Neuron (in vitro differentiated cells): ENCODE data around the gene YBX3.

Experiments used
- H2AFZ ChIP-seq: one replicate; pipeline ENCODE4 v1.6.1; 2013; ENCODE audit warnings: low read depth, mild to moderate bottlenecking, inconsistent platforms, low read length, moderate library complexity
- H3K27me3 ChIP-seq: one replicate; pipeline ENCODE4 v1.6.1; 2013; ENCODE audit warnings: low read length; ENCODE audit not compliant: insufficient read depth
- H3K36me3 ChIP-seq: one replicate; pipeline ENCODE4 v1.6.1; 2013; ENCODE audit warnings: low read length; ENCODE audit not compliant: insufficient read depth
- H3K4me1 ChIP-seq: one replicate; pipeline ENCODE4 v1.6.1; 2013; ENCODE audit warnings: low read length; ENCODE audit not compliant: insufficient read depth
- H3K4me3 ChIP-seq: 2 replicates; pipeline ENCODE4 v1.5.1; 2013; ENCODE audit warnings: mild to moderate bottlenecking, low read length, moderate library complexity
- H3K9me3 ChIP-seq: one replicate; pipeline ENCODE4 v1.6.1; 2013; ENCODE audit warnings: low read length

YBX3 gene

DNA sequence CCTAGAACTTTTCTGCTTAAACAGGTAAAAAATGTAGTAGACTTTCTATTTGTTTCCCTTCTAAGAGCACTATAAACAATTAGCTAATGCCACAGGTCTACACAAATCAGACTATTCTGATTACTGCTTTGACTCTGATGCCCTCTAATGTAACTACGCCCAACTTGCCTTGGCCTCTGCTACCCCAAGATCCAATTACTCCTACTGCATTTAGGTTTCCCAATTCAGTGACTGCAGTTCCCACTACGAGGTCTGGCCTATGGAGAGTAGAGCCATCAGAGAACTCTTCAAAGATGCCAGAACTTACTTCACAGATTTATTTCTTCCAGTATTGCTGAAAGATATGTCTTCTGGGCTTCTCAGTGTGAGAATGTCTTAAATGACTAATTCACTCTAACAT, 34.0 kb downstream of the YBX3 start:
- H3K27me3 ChIP-seq, result no peaks in the 10 kb centered on the region
- H3K4me1 ChIP-seq, result no peaks in the 10 kb centered on the region
- no peaks in the 10 kb centered on the region for H3K9me3 ChIP-seq
- H3K4me3 ChIP-seq, result no peak overlapping the region
- no peaks in the 10 kb centered on the region for H3K36me3 ChIP-seq
- no peak overlapping the region for H2AFZ ChIP-seq

DNA sequence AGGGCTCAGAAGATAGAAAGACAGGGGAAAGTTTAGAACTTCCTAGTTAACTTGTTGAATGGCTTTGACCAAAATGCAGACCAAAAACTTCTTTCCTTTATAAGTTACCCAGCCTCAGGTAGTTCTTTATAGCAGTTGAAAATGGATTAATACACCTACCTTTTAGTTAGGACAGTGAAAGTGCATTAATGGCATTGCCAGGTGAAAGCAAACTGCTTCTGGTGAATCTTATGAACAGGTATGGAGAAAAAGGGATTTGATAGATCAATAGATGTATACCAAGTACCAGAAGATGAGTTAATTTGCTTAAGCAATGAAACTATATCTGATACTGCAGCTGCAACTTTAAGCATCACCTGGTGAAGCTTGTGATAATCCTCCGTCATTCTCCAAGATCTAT, 35.1 kb downstream of the YBX3 start:
- no peaks in the 10 kb centered on the region for H3K27me3 ChIP-seq
- H3K4me3 ChIP-seq, result no peak overlapping the region
- H3K36me3 ChIP-seq, result no peaks in the 10 kb centered on the region
- H3K4me1 ChIP-seq, result no peaks in the 10 kb centered on the region
- H2AFZ ChIP-seq, result no peak overlapping the region
- no peaks in the 10 kb centered on the region for H3K9me3 ChIP-seq

DNA sequence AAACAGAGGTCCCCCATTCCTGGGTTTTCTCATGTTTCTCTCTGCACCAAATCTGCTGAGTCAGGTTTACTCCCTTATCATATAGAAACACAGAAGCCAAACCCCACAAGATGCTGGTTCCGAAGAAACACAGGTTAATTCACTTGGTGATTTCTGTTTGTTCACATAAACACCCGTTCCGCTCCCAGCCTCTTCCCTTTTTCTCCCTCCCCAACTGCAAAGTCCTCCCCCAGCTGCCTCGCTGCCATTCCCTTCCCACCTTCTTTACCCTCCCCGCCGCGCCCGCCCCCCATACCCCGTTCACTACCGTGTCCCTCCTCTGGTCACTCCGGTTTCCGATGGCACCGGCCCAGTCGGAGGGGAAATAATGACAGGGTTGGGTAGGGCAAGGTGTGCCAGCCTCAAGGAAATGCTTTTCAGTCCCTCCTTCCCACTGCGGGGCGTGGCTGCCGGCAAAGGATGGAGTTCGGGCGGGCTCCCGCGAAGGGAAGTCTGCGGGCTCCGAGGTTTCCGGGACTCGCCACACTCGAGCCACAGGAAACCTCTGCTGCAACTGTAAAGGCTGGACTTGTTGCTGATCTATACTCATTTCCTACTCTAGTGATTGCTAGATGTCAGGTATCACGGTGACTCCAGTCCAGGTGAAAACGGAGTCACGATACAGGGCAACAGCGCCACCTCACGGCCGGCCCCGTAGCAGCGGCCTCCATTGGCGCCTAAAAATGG, 49.3 kb downstream of the YBX3 start, which contains the start of gene STYK1:
STYK1 (minus strand) TSS at position 394 of the 726 bp plus-strand sequence. CDS start 39,434 bp downstream, outside the sequence.
- Histone ChIP-seq H3K4me3 (peak within 1 kb of the TSS; percentile 44), H3K4me1 (peaks cover 6% of the 10 kb centered on the region), H3K36me3 (no peaks in the 10 kb centered on the region), H3K27me3 (peaks cover 14% of the 10 kb centered on the region), H3K9me3 (no peaks in the 10 kb centered on the region), H2AFZ (peak within 1 kb of the TSS; percentile 93)

DNA sequence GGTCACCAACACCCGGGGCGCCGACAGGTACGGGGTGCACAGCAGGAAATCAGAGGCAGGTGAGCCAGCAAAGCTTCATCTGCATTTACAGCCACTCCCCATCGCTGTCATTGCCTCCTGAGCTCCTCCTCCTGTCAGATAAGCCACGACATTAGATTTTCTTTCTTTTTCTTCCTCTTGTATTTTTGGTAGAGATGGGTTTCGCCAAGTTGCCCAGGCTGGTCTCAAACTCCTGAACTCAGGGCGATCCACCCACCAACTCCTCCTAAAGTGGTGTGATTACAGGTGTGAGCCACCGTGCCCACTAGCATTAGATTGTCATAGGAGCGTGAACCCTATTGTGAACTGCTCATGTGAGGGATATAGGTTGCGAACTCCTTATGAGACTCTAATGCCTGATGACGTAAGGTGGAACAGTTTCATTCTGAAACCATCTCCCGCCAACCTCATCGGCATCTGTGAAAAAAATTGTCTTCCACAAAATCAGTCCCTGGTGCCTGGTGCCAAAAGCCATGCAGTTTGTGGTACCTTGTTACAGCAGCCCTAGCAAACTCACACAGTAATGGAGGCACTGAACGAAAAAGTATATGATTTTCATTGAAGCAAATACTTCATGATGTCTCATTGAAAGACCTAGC, 50.8 kb downstream of the YBX3 start:
- Histone ChIP-seq H3K36me3 (no peaks in the 10 kb centered on the region), H2AFZ (no peak overlapping the region), H3K4me3 (no peak overlapping the region)

DNA sequence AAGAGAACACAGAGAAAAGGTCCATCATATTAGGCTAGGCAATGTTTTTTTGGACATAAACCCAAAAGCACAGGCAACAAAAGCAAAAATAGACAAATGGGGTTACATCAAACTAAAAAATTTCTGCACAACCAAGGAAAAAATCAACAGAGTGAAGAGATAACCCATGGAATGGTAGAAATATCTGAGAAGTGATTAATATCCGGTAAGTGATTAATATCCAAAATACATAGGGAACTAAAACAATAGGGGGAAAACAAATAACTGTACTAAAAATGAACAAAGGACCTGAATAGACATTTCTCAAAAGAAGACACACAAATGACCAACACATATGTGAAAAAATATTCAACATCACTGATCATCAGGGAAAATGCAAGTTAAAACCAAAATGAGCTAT, 53.6 kb downstream of the YBX3 start:
- Histone ChIP-seq H3K27me3 (peaks cover 14% of the 10 kb centered on the region), H3K4me1 (peaks cover 6% of the 10 kb centered on the region), H3K36me3 (no peaks in the 10 kb centered on the region), H2AFZ (no peak overlapping the region), H3K4me3 (no peak overlapping the region), H3K9me3 (no peaks in the 10 kb centered on the region)

More for the DNA sequence above, 50.8 kb downstream of the YBX3 start:
- Histone ChIP-seq H3K9me3 (no peaks in the 10 kb centered on the region), H3K4me1 (peaks cover 6% of the 10 kb centered on the region), H3K27me3 (peaks cover 14% of the 10 kb centered on the region)

DNA sequence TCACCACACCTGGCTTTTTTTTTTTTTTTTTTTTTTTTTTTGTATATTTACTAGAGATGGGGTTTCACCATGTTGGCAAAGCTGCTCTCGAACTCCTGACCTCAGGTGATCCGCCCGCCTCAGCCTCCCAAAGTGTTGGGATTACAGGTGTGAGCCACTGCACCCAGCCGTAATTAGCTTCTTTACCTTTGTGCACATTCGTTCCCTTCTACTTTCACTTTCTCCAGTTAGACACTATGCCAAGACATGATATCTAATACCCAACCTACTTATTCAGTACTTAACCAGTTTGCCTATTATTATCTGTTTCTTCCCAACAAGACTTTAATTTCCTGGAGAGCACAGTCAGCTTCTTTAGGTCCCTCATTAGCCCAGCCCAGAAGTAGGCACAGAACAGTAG, 54.6 kb downstream of the YBX3 start:
- Histone ChIP-seq H2AFZ (no peak overlapping the region), H3K36me3 (no peaks in the 10 kb centered on the region), H3K27me3 (peaks cover 7% of the 10 kb centered on the region), H3K9me3 (no peaks in the 10 kb centered on the region), H3K4me1 (peaks cover under 1% of the 10 kb centered on the region), H3K4me3 (no peak overlapping the region)

DNA sequence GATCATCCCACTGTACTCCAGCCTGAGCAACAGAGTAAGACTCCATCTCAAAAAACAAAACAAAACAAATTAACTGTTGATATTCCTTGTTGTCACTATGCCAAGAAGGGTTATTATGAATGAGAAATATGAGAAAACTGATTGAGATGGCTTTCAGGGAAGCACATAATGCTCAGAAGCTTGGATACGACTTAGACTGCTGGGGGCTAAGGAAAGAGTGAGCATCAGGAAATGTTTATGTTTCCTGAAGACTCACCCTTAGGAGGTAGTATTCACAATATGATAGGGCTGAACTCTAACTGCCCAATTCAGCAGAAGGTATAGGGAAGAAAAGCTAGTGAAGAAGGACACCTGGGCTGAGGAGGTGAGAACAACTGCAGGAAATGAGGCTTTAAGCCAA, 55.5 kb downstream of the YBX3 start:
- H3K4me3 ChIP-seq, result no peak overlapping the region
- H3K9me3 ChIP-seq, result no peaks in the 10 kb centered on the region
- peaks cover 5% of the 10 kb centered on the region for H3K27me3 ChIP-seq
- no peaks in the 10 kb centered on the region for H3K36me3 ChIP-seq
- H2AFZ ChIP-seq, result no peak overlapping the region
- no peaks in the 10 kb centered on the region for H3K4me1 ChIP-seq

DNA sequence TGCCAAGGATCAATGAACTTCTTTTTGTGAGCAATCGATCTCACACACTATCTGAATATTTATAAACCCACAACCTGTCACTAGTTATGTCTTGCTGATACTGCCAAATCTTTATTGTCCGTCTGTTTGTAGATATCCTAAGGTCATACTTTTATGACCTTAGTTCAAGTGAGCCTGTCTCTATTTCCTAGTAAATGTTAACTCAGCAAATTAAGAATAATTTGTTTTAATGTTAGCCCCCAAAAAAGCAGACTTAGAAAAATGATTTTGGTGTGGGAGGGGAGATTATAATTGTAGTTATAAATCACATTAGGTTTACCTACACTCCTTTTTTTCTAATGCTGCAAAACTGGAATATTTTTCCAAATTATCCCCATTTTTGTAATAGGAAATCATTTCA, 58.6 kb downstream of the YBX3 start:
- Histone ChIP-seq H3K4me1 (no peaks in the 10 kb centered on the region), H3K4me3 (no peak overlapping the region)

DNA sequence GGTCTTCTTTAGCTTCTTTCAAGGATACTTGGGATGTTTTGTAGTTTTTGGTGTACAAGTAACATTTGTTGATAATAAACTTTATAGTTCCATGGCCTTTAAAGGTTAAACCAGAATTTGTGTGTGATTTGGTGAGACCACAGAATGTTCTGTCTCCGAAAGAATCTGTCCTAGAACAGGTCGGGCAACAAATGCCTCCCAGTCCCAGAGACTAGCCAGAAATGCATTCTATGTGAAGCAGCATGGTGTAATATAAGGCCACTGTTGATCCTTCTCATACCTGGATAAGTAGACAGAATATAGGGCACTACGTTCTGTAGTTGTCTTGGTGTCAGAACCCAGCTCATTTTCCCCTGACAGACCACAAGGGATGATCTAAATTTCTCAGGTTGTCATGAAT, 59.3 kb downstream of the YBX3 start:
- no peaks in the 10 kb centered on the region for H3K27me3 ChIP-seq
- no peaks in the 10 kb centered on the region for H3K9me3 ChIP-seq
- no peak overlapping the region for H2AFZ ChIP-seq
- no peaks in the 10 kb centered on the region for H3K36me3 ChIP-seq
- no peak overlapping the region for H3K4me3 ChIP-seq
- no peaks in the 10 kb centered on the region for H3K4me1 ChIP-seq

More for the DNA sequence above, 58.6 kb downstream of the YBX3 start:
- Histone ChIP-seq H3K27me3 (no peaks in the 10 kb centered on the region), H2AFZ (no peak overlapping the region), H3K9me3 (no peaks in the 10 kb centered on the region), H3K36me3 (no peaks in the 10 kb centered on the region)

DNA sequence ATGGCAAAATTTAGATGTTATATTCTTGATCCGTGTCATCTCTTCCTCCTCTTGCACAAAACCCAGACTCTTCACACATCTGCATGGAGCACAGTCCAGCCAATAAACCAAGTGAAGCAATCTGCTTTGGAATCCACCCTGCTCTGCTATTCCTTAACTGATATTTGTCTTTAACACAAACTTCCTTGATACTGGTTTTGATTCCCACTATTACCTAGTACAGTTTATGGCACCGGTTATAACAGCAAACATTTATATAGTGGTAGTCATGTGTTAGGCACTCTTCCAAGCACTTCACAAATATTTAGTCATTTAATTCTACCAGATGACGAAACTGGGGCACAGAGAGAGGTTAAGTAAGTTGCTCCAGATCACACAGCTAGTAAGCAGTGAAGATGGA, 61.8 kb downstream of the YBX3 start:
- Histone ChIP-seq H2AFZ (no peak overlapping the region), H3K9me3 (peaks cover 3% of the 10 kb centered on the region), H3K4me3 (no peak overlapping the region), H3K4me1 (no peaks in the 10 kb centered on the region), H3K36me3 (no peaks in the 10 kb centered on the region), H3K27me3 (no peaks in the 10 kb centered on the region)

DNA sequence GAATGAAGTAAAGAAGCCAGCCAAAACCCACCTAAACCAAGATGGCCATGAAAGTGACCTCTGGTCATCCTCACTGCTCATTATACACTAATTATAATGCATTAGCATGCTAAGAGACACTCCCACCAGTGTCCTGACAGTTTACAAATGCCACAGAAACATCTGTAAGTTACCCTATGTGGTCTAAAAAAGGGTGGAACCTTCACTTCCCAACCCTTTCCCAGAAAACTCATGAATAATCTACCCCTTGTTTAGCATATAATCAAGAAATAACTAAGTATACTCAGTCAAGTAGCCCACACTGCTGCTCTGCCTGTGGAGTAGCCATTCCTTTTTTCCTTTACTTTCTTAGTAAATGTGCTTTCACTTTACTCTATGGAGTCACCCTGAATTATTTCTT, 69.1 kb downstream of the YBX3 start:
- H3K4me1 ChIP-seq, result no peaks in the 10 kb centered on the region
- no peaks in the 10 kb centered on the region for H3K36me3 ChIP-seq
- no peaks in the 10 kb centered on the region for H3K27me3 ChIP-seq
- H3K4me3 ChIP-seq, result no peak overlapping the region
- H3K9me3 ChIP-seq, result peaks cover 3% of the 10 kb centered on the region
- no peak overlapping the region for H2AFZ ChIP-seq

DNA sequence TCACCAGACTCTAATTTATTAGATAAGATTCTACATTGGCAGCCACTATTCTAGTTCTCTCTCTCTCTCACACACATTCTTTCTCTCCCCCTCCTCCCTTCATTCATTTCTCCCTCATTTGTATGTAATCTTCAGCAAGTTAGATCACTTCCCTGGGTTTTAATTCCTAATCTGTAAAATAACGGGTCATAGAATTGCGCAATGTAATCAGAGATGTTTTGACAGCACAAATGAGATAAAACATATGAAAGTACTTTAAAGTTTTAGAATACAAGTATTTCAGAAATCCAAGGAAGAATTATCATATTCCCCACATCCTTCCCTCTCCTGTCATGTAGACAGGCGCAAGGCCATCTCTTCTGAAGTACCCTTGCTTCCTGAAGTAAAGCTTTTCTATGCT, 70.9 kb downstream of the YBX3 start:
- H2AFZ ChIP-seq, result no peak overlapping the region
- no peaks in the 10 kb centered on the region for H3K27me3 ChIP-seq

More for the DNA sequence above, 70.9 kb downstream of the YBX3 start:
- H3K4me1 ChIP-seq, result no peaks in the 10 kb centered on the region
- H3K36me3 ChIP-seq, result no peaks in the 10 kb centered on the region
- no peak overlapping the region for H3K4me3 ChIP-seq
- peaks cover 3% of the 10 kb centered on the region for H3K9me3 ChIP-seq
